T-helper 2 cell (primary cell): ENCODE data around the gene PRR29.
"Not testable (repeated sequence)": the region's sequence is repeated elsewhere in the genome, so short reads cannot be mapped to it uniquely, and the experiment has no call there.

Experiments used
- DNase-seq, 5 experiments: peaks; one replicate each; pipeline versions ENCODE4 v3.0.0 to v3.0.0-alpha.2; 2012 to 2022

PRR29 gene

DNA sequence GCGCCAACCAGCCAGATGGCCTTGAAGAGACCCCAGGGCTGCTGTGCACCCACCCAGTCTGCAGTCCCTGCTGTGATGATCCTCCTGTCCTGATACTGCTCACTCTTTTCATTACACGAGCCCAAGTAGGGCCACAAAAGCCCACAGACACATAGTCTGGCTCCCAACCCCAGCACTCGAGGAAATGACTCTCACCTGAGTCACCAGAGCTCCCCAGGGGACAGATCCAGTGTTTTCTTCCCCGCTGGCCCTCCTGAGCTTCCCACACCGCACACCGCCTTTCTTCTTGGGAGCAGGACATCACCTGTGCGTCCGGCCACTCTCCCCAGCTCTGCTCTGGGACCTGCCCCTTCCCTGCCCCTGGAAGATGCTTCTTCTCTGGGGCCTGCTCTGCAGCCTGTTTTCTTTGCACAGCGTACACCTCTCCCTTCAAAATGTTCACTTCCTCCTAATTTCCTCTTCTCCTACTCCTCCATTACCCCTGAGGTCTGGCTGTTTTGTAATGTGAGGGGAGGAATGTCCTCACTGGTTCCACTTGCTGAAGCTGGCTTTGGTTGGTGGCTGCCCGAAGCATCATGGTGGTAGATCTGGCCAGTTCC lies 23.5 kb upstream of the PRR29 start:
- DNase-seq: no peak

- DNase-seq: no peak
Observed at GRCh38 chr17:63975541-63976092, 22.5 kb upstream of the PRR29 start.

DNA sequence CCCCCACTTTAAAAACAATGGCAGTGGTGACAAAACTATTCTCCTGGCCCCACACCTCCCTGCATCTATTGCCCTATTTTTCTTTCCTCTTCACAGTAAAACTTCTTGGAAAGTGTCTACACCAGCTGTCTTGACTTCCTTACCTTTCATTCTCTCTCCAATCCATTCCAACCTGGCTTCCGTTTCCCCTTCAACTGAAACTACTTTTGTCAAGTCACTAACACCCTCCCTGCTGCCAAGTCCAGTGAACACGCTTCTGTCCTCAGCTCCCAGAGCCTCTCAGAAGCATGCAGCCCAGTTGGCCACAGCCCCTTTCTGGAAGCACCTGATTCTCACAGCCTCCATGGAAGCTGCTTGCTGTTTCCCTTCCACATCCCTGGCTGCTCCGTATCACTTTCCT lies 21.4 kb upstream of the PRR29 start:
- no peak for DNase-seq

GRCh38 chr17:63978272-63979200 lies 19.6 kb upstream of the PRR29 start:
- no peak for DNase-seq

DNA sequence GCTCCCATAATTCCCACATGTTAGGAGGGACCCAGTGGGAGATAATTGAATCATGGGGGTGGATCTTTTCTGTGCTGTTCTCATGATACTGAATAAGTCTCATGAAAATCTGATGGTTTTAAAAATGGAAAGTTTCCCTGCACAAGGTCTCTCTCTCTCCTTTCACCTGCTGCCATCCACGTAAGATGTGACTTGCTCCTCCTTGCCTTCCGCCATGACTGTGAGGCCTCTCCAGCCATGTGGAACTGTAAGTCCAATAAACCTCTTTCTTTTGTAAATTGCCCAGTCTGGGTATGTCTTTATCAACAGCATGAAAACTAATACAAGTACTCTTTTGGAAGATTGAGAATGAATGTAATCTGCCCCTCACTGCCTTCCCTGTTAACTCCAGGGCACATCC lies 15.5 kb upstream of the PRR29 start:
- not testable (repeated sequence) for DNase-seq

GRCh38 chr17:63983320-63983719 lies 14.8 kb upstream of the PRR29 start:
- no peak for DNase-seq

- DNase-seq: no peak
Observed at GRCh38 chr17:63984236-63984635, 13.9 kb upstream of the PRR29 start.

- peak in 2 of 5 experiments; percentile 39 to 88 for DNase-seq
Observed at GRCh38 chr17:63984651-63985386, 13.3 kb upstream of the PRR29 start.

GRCh38 chr17:63985387-63986140 lies 12.6 kb upstream of the PRR29 start:
- DNase-seq: no peak

DNA sequence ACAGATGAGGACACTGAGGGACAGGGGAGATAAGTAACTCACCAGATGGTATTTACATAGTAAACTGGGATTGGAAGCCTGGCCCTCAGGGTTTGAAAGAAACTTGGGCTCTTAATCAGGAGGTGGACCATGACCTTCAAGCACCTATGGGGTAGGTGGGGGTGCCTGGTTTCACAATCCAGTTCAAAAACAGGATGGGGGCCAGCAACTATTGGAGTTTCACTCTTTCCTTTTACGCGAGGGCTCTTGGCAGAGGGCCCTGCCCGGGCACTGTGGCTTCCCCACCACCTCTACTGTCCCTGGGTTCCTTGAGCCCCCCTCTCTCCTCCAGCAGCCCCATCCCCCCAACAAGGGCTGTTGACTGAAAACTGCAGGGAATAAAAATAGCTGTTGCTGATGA lies 11.3 kb upstream of the PRR29 start:
- no peak for DNase-seq

DNA sequence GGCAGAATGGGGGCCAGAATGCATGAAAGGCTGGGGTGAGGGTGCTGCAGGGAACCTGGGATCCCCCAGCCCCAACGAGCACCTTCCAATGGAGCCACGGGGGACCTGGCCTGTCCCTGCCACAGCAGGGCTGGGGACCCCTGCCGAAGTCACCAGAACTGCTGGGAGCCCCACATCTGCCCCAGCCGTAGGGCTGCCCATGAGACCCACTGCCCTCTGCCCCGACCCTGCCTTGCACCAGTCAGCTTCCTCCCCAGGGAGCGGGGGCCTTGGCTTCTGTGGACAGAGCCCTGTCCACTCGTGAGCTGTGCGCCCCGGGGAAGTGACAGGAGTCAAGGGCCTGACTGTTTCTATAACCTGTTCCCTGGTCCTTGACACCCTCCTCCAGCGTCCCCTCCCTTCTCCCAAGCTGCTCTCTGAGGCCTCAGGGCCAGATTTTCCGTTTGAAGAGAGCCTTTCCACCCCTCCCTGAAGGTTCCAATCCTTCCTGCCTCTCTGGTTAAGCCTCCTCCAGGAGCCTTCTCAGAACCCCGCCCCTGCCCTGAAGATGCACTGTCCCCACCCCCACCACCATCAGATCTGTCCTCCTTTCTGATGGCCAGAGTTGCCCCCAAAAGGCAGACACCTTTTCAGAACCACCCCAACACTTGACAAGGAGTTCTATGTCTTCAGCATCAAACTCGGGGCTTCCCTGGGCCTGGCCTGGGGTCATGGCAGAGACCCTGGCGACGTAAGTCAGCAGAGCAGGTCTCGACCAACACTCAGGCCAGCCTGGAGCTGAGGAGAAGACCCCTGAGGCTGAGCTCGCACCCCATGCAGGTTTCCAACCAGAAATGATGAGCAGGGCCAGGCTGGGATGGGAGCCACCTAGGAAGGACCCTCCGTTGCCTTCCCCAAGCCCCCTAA lies 10.7 kb upstream of the PRR29 start:
- no peak for DNase-seq

GRCh38 chr17:63988127-63988478 lies 10.0 kb upstream of the PRR29 start:
- DNase-seq: no peak

DNA sequence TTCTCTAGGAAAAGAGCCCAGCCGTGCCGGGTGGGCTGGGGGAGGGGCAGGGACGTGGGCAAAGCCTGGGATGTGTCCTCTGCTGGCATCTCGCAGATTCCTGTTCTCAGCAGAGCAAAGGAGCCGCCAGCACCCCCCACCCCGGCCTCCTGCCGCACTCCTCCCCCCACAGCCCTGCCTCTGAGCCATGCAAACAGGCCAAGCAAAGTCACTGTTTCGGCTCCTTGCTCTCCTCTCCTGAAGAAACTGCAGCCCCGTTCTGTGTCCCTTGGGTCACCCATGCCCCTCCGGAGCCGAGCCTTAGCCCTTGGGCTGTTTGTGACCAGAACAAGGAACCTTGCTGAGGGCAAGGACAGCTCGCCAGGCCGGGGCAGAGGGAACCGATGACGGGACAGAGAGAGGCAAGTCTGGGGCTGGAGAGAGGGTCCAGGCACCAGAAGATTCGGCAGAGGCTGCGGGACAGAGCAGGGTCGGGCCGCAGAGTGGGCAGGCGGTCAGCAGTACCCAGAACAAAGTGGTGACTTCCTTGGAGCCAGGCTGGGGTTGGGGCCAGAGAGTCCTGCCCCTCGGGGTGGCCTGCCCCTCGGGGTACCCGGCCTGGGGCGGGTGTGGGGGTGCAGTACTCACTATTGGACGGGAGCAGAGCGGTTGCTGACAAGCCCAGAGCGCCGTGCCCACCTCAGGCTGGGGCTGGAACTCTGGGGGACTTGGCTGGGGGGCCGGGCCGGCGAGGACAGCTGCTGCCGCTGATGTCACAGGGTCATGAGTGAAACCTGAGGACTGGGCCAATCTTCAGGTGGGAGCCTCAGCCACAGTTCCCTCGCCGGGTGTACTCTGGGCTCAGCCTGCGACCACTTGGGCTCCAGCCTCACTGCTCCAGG lies 9.2 kb upstream of the PRR29 start:
- DNase-seq: no peak

DNA sequence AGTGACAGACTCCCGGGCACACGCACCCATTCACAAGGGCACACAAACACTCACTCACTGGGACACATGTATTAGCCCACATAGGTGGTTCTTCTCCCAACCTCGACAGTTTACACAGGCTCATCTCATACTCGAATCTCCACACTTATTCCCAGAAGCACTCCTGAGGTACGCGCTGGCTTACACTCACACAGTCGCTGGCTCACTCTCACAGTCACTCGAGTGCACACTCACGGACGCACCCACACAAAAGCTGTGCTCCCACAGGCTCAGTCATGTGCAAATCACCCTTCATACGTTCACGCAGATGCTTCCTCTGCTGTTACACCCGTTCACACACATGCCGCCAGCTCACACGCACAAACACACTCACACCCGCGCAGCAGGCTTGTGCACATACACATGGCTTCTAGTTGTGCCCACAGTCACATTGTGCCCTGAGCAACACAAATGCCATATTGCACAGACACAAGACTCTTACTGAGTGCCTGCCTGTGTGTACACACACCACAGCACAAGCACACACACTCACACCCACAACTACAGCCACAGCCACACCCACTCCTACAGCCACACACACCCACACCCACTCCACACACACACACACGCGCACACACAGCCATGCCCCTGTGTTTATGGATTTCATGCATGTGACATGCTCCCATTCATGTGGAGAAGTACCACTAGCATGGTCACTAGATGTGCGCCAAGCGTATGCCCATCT lies 8.4 kb upstream of the PRR29 start:
- DNase-seq: peak in 1 of 5 experiments; percentile 36

DNA sequence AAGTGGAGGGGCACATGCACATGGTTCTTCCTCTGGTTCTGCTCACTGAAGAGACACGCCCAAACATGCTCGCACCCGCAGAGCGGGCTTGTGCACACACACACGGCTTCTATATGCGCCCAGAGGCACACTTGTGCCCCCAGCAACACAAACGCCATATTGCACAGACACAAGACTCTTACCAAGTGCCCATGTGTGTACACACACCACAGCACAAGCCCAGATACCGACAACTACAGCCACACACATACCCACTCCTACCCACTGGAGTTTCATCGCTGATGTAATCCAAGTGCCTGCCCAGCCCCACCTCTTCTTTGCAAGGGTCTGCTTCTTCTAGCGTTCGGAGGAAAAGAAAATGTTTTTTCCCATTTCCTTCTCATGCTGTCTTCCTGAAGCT lies 6.5 kb upstream of the PRR29 start:
- no peak for DNase-seq

DNA sequence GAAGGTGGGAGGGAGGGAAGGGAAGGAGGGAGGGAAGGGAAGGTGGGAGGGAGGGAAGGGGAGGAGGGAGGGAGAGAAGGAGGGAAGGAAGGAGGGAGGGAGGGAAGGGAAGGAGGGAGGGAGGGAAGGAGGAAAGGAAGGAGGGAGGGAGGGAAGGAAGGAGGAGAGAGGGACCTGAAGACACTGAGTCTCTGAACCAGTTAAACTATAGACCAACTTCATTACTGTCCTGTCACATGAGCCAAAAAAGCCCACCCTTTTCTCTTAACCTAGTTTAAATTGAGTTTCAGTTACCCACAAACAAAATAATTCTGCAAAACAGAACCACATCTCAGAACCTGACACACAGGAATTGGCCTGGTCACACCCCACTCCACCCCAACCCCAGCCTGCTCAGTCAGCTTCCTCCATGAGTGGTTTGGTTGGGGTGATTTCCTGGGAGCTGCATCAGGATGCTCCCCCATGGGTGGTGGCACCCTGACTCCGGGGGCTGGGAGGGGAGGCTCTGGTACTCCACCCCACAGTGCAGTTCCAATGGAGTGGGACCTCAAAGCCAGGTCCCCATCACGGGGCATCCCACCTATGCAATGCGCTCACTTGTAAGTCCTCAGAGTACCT lies 4.7 kb upstream of the PRR29 start:
- DNase-seq: peak in 1 of 5 experiments; percentile 79

- DNase-seq: no peak
Observed at GRCh38 chr17:63995626-63996025, 2.5 kb upstream of the PRR29 start.

DNA sequence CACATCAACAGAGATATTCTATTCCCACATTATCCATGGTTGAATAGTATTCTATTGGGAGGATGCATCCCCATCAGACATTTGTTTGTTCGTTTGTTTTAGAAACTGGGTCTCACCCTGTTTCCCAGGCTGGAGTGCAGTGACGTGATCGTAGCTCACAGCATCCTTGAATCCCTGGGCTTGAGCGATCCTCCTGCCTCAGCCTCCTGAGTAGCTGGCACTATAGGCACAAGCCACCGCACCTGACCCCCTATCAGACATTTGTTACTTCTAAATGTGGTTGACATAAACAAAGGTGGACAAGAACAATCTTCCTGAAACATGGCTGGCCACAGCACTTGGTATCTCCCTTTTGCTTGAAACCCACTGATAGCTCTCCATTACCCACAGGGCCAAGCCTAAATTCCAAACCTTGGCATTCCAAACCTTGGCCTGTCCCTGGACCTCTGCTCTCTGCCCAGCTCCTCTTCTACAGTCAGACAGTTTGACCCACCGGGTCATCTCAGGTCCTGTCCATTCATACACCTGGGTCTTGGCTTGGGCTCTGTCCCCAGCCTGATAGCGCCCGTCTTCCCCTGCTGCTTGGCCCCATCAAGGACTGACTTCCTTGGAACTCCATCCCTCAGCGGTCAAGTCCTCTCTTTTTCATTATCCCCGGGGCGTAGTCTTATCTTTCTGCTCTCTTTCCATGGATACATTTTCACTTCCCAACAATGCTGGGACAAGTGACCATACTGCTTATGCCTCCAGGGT lies 1.5 kb upstream of the PRR29 start:
- DNase-seq: no peak
